Fibroblast of skin of right biceps (primary cell): ENCODE results near the gene PAX8.

Experiments
- DNase-seq: peaks from one replicate; pipeline ENCODE4 v3.0.0-alpha.2; 2013

The PAX8 gene

GRCh38 chr2:113180131-113180946 lies 98.4 kb downstream of the PAX8 start:
- DNase-seq: no peak

GRCh38 chr2:113179446-113180045 lies 99.2 kb downstream of the PAX8 start:
- DNase-seq: no peak

- DNase-seq: no peak
Observed at GRCh38 chr2:113178891-113179290, 99.8 kb downstream of the PAX8 start.

- no peak for DNase-seq
Observed at GRCh38 chr2:113178069-113178746, 100.5 kb downstream of the PAX8 start.

GRCh38 chr2:113176696-113177355 lies 101.9 kb downstream of the PAX8 start:
- no peak for DNase-seq

- DNase-seq: no peak
Observed at GRCh38 chr2:113175736-113176695, 102.7 kb downstream of the PAX8 start.

- DNase-seq: peak; percentile 22
Observed at GRCh38 chr2:113175042-113175628, 103.6 kb downstream of the PAX8 start.

GRCh38 chr2:113174376-113174750 lies 104.4 kb downstream of the PAX8 start:
- no peak for DNase-seq

GRCh38 chr2:113173542-113174375 lies 105.0 kb downstream of the PAX8 start, which contains the start of gene PSD4:
Gene PSD4 (plus strand): TSS chr2:113173971. CDS start chr2:113182457, 8,486 bp downstream.
- DNase-seq: no peak

- no peak for DNase-seq
Observed at GRCh38 chr2:113172721-113173541, 105.8 kb downstream of the PAX8 start.

GRCh38 chr2:113171334-113172075 lies 107.2 kb downstream of the PAX8 start:
- DNase-seq: no peak

GRCh38 chr2:113169586-113169985 lies 109.1 kb downstream of the PAX8 start:
- no peak for DNase-seq

GRCh38 chr2:113169002-113169530 lies 109.7 kb downstream of the PAX8 start:
- no peak for DNase-seq

- DNase-seq: no peak
Observed at GRCh38 chr2:113167962-113168340, 110.8 kb downstream of the PAX8 start.

GRCh38 chr2:113167115-113167932 lies 111.4 kb downstream of the PAX8 start:
- peak; percentile 6 for DNase-seq

- DNase-seq: no peak
Observed at GRCh38 chr2:113166187-113166645, 112.5 kb downstream of the PAX8 start.
